ENCODE measurements around the gene PLOD2.

The PLOD2 gene

GRCh38 chr3:146092230-146092629 lies 68.8 kb downstream of the PLOD2 start:
- DNase-seq, result no peak

- no peak for DNase-seq
Observed at GRCh38 chr3:146091397-146091796, 69.6 kb downstream of the PLOD2 start.

- no peak for DNase-seq
Observed at GRCh38 chr3:146090521-146090920, 70.5 kb downstream of the PLOD2 start.

- no peak for DNase-seq
Observed at GRCh38 chr3:146088840-146089239, 72.1 kb downstream of the PLOD2 start.

GRCh38 chr3:146087116-146087515 lies 73.9 kb downstream of the PLOD2 start:
- DNase-seq, result no peak

GRCh38 chr3:146086211-146086610 lies 74.8 kb downstream of the PLOD2 start:
- DNase-seq, result no peak

GRCh38 chr3:146085678-146086077 lies 75.3 kb downstream of the PLOD2 start:
- no peak for DNase-seq

- no peak for DNase-seq
Observed at GRCh38 chr3:146080578-146080977, 80.4 kb downstream of the PLOD2 start.

GRCh38 chr3:146078031-146078430 lies 83.0 kb downstream of the PLOD2 start:
- DNase-seq, result no peak

GRCh38 chr3:146077181-146077580 lies 83.8 kb downstream of the PLOD2 start:
- no peak for DNase-seq

- no peak for DNase-seq
Observed at GRCh38 chr3:146072824-146073223, 88.2 kb downstream of the PLOD2 start.

GRCh38 chr3:146072061-146072460 lies 88.9 kb downstream of the PLOD2 start:
- no peak for DNase-seq

GRCh38 chr3:146071632-146072031 lies 89.4 kb downstream of the PLOD2 start:
- DNase-seq, result no peak

- no peak for DNase-seq
Observed at GRCh38 chr3:146067048-146067447, 93.9 kb downstream of the PLOD2 start.

- DNase-seq, result peak; percentile 66 to 79 (median 74)
Observed at GRCh38 chr3:146065573-146066006, 95.4 kb downstream of the PLOD2 start.

- DNase-seq, result no peak
Observed at GRCh38 chr3:146058241-146058640, 102.7 kb downstream of the PLOD2 start.

- no peak for DNase-seq
Observed at GRCh38 chr3:146052791-146053310, 108.1 kb downstream of the PLOD2 start.

GRCh38 chr3:146052056-146052790 lies 108.8 kb downstream of the PLOD2 start:
- DNase-seq, result no peak

GRCh38 chr3:146050691-146051090 lies 110.3 kb downstream of the PLOD2 start:
- DNase-seq, result no peak

GRCh38 chr3:146047485-146047884 lies 113.5 kb downstream of the PLOD2 start:
- no peak for DNase-seq

GRCh38 chr3:146044046-146044445 lies 116.9 kb downstream of the PLOD2 start:
- no peak for DNase-seq

- no peak for DNase-seq
Observed at GRCh38 chr3:146040630-146041029, 120.4 kb downstream of the PLOD2 start.

GRCh38 chr3:146037697-146038096 lies 123.3 kb downstream of the PLOD2 start:
- DNase-seq, result no peak

GRCh38 chr3:146036281-146036680 lies 124.7 kb downstream of the PLOD2 start:
- no peak for DNase-seq

GRCh38 chr3:146035366-146035765 lies 125.6 kb downstream of the PLOD2 start:
- DNase-seq, result no peak

All from suppressor macrophage treated with lipopolysaccharide for 1 hour (primary cell).